ENCODE data around the gene KRT74.

Gene KRT74

GRCh38 chr12:52579468-52580465 is 6.1 kb upstream of the KRT74 start:
- H3K36me3 ChIP-seq (ENCODE audit: control insufficient read depth, insufficient read depth, low read length) = no peaks in the 10 kb centered on the region
- no peak for DNase-seq (ENCODE audit: extremely low read depth, insufficient read length)
- H3K4me3 ChIP-seq (replicated peaks; ENCODE audit: low read depth, low read length) = no peak overlapping the region
- TF ChIP-seq CTCF (IDR thresholded peaks at IDR 0.05; ENCODE audit: insufficient read depth, low read length, poor library complexity, severe bottlenecking) = no peak
- H3K27me3 ChIP-seq (replicated peaks; ENCODE audit: control insufficient read depth, insufficient read depth, low read length) = peaks cover 6% of the 10 kb centered on the region

GRCh38 chr12:52578469-52578868 is 4.8 kb upstream of the KRT74 start:
- Histone ChIP-seq H3K4me3 (replicated peaks; ENCODE audit: low read depth, low read length) (no peak overlapping the region), H3K27me3 (replicated peaks; ENCODE audit: control insufficient read depth, insufficient read depth, low read length) (peaks cover 6% of the 10 kb centered on the region), H3K36me3 (ENCODE audit: control insufficient read depth, insufficient read depth, low read length) (no peaks in the 10 kb centered on the region)
- no peak for TF ChIP-seq CTCF (IDR thresholded peaks at IDR 0.05; ENCODE audit: insufficient read depth, low read length, poor library complexity, severe bottlenecking)
- DNase-seq (ENCODE audit: extremely low read depth, insufficient read length) = no peak

GRCh38 chr12:52577316-52577715 is 3.7 kb upstream of the KRT74 start:
- DNase-seq (ENCODE audit: extremely low read depth, insufficient read length) = no peak
- no peak for TF ChIP-seq CTCF (IDR thresholded peaks at IDR 0.05; ENCODE audit: insufficient read depth, low read length, poor library complexity, severe bottlenecking)
- Histone ChIP-seq H3K4me3 (replicated peaks; ENCODE audit: low read depth, low read length) (no peak overlapping the region), H3K36me3 (ENCODE audit: control insufficient read depth, insufficient read depth, low read length) (no peaks in the 10 kb centered on the region), H3K27me3 (replicated peaks; ENCODE audit: control insufficient read depth, insufficient read depth, low read length) (peaks cover 6% of the 10 kb centered on the region)

GRCh38 chr12:52575948-52576347 is 2.3 kb upstream of the KRT74 start:
- Histone ChIP-seq H3K27me3 (replicated peaks; ENCODE audit: control insufficient read depth, insufficient read depth, low read length) (peaks cover 10% of the 10 kb centered on the region), H3K4me3 (replicated peaks; ENCODE audit: low read depth, low read length) (no peak overlapping the region), H3K36me3 (ENCODE audit: control insufficient read depth, insufficient read depth, low read length) (no peaks in the 10 kb centered on the region)
- TF ChIP-seq CTCF (IDR thresholded peaks at IDR 0.05; ENCODE audit: insufficient read depth, low read length, poor library complexity, severe bottlenecking) = no peak
- no peak for DNase-seq (ENCODE audit: extremely low read depth, insufficient read length)

GRCh38 chr12:52575256-52575655 is 1.6 kb upstream of the KRT74 start:
- no peak for TF ChIP-seq CTCF (IDR thresholded peaks at IDR 0.05; ENCODE audit: insufficient read depth, low read length, poor library complexity, severe bottlenecking)
- Histone ChIP-seq H3K4me3 (replicated peaks; ENCODE audit: low read depth, low read length) (no peak overlapping the region), H3K27me3 (replicated peaks; ENCODE audit: control insufficient read depth, insufficient read depth, low read length) (peaks cover 8% of the 10 kb centered on the region), H3K36me3 (ENCODE audit: control insufficient read depth, insufficient read depth, low read length) (no peaks in the 10 kb centered on the region)
- no peak for DNase-seq (ENCODE audit: extremely low read depth, insufficient read length)

All from GM06990 (cell line).